ENCODE measurements around the gene FUBP1. TPM values are rescaled to one million over a fixed set of nuclear protein-coding genes. Genes with fewer than 3 reads are reported as not detected.
"Not testable (repeated sequence)": the region's sequence is repeated elsewhere in the genome, so short reads cannot be mapped to it uniquely, and the experiment has no call there.

FUBP1 gene
- total RNA-seq, 2 experiments from 2014 or later: 234 to 301 TPM

GRCh38 chr1:77986810-77987209 is 7.9 kb upstream of the FUBP1 start:
- H3K27ac ChIP-seq (ENCODE audit: low read depth, low read length, poor library complexity, severe bottlenecking): no peak overlapping the region
- H3K36me3 ChIP-seq (ENCODE audit: insufficient read depth, low read length): peaks cover 53% of the 10 kb centered on the region
- H3K4me1 ChIP-seq (ENCODE audit: insufficient read depth, low read length, poor library complexity, severe bottlenecking): peaks cover 1% of the 10 kb centered on the region
- TF ChIP-seq CTCF (conservative IDR thresholded peaks at IDR 0.05; ENCODE audit: low read length) (no peak), EZH2phosphoT487 (IDR thresholded peaks at IDR 0.05; ENCODE audit: borderline replicate concordance, low read depth, low read length) (no peak)
- no peak overlapping the region for H3K4me2 ChIP-seq (ENCODE audit: low read length)
- peaks cover 18% of the 10 kb centered on the region; the same call in 1 of the 2 replicates for H4K20me1 ChIP-seq (ENCODE audit: insufficient read depth, low read length)
- no peaks in the 10 kb centered on the region for H3K9me2 ChIP-seq (ENCODE audit: insufficient read depth, low read length)
- DNase-seq (ENCODE audit: low spot score): no peak
- no peak overlapping the region for H3K4me3 ChIP-seq (ENCODE audit: low read depth, low read length, poor library complexity, severe bottlenecking)
- no peaks in the 10 kb centered on the region for H3K9me3 ChIP-seq (ENCODE audit: low read length)
- peaks cover 51% of the 10 kb centered on the region for H3K79me2 ChIP-seq (ENCODE audit: insufficient read depth, low read depth, low read length)
- POLR2A ChIA-PET: interaction anchor here (0.6 to 1.2 kb wide), 4 partner anchors 12 to 264 kb away, joined by 3 read pairs; no protein-coding TSS in a partner anchor
- no peak overlapping the region for H2AFZ ChIP-seq (ENCODE audit: low read length)
- CTCF ChIA-PET (ENCODE audit: unreplicated experiment): no interaction called here
- no TSS peak for BruUV-seq (replicated peaks)
- intact Hi-C loops (cut with micrococcal nuclease; ENCODE audit: unreplicated experiment): loop anchor here (10.0 kb wide), 1 partner anchor 162 kb away; no protein-coding TSS in a partner anchor

- ChIA-PET CTCF (ENCODE audit: unreplicated experiment) (no interaction called here), POLR2A (no interaction called here)
- peaks cover 15% of the 10 kb centered on the region for H3K4me1 ChIP-seq (ENCODE audit: insufficient read depth, low read length, poor library complexity, severe bottlenecking)
- TF ChIP-seq EZH2phosphoT487 (IDR thresholded peaks at IDR 0.05; ENCODE audit: borderline replicate concordance, low read depth, low read length) (no peak), CTCF (conservative IDR thresholded peaks at IDR 0.05; ENCODE audit: low read length) (no peak)
- intact Hi-C loops (cut with micrococcal nuclease; ENCODE audit: unreplicated experiment): loop anchor here (10.0 kb wide), 1 partner anchor 160 kb away; no protein-coding TSS in a partner anchor
- H3K4me3 ChIP-seq (ENCODE audit: low read depth, low read length, poor library complexity, severe bottlenecking): no peak overlapping the region
- no peak for DNase-seq (ENCODE audit: low spot score)
- BruUV-seq (replicated peaks): no TSS peak
- H3K79me2 ChIP-seq (ENCODE audit: insufficient read depth, low read depth, low read length): peaks cover 72% of the 10 kb centered on the region
- H3K4me2 ChIP-seq (ENCODE audit: low read length): no peak overlapping the region
- no peak overlapping the region for H3K27ac ChIP-seq (ENCODE audit: low read depth, low read length, poor library complexity, severe bottlenecking)
- no peaks in the 10 kb centered on the region for H3K9me3 ChIP-seq (ENCODE audit: low read length)
- peaks cover 24% of the 10 kb centered on the region; the same call in 1 of the 2 replicates for H4K20me1 ChIP-seq (ENCODE audit: insufficient read depth, low read length)
- H3K9me2 ChIP-seq (ENCODE audit: insufficient read depth, low read length): no peaks in the 10 kb centered on the region
- no peak overlapping the region for H2AFZ ChIP-seq (ENCODE audit: low read length)
- peaks cover 46% of the 10 kb centered on the region for H3K36me3 ChIP-seq (ENCODE audit: insufficient read depth, low read length)
Measured at GRCh38 chr1:77984629-77985028, 5.8 kb upstream of the FUBP1 start.

GRCh38 chr1:77983997-77984355 is 5.1 kb upstream of the FUBP1 start:
- no peak overlapping the region for H2AFZ ChIP-seq (ENCODE audit: low read length)
- intact Hi-C loops (cut with micrococcal nuclease; ENCODE audit: unreplicated experiment): loop anchor here (10.0 kb wide), 1 partner anchor 159 kb away; no protein-coding TSS in a partner anchor
- H3K4me1 ChIP-seq (ENCODE audit: insufficient read depth, low read length, poor library complexity, severe bottlenecking): peaks cover 15% of the 10 kb centered on the region
- DNase-seq (ENCODE audit: low spot score): no peak
- no peak overlapping the region for H3K4me3 ChIP-seq (ENCODE audit: low read depth, low read length, poor library complexity, severe bottlenecking)
- CTCF ChIA-PET (ENCODE audit: unreplicated experiment): no interaction called here
- H3K4me2 ChIP-seq (ENCODE audit: low read length): no peak overlapping the region
- H3K9me3 ChIP-seq (ENCODE audit: low read length): no peaks in the 10 kb centered on the region
- no peak for TF ChIP-seq EZH2phosphoT487 (IDR thresholded peaks at IDR 0.05; ENCODE audit: borderline replicate concordance, low read depth, low read length)
- peaks cover 24% of the 10 kb centered on the region; the same call in 1 of the 2 replicates for H4K20me1 ChIP-seq (ENCODE audit: insufficient read depth, low read length)
- POLR2A ChIA-PET: interaction anchor here (1.0 kb wide), 1 partner anchor 21 kb away, joined by 4 read pairs; the partner anchor contains the start of gene DNAJB4
- BruUV-seq (replicated peaks): no TSS peak
- H3K27ac ChIP-seq (ENCODE audit: low read depth, low read length, poor library complexity, severe bottlenecking): no peak overlapping the region
- peaks cover 43% of the 10 kb centered on the region for H3K36me3 ChIP-seq (ENCODE audit: insufficient read depth, low read length)
- no peaks in the 10 kb centered on the region for H3K9me2 ChIP-seq (ENCODE audit: insufficient read depth, low read length)
- H3K79me2 ChIP-seq (ENCODE audit: insufficient read depth, low read depth, low read length): peaks cover 70% of the 10 kb centered on the region

GRCh38 chr1:77983352-77983996 is 4.6 kb upstream of the FUBP1 start:
- intact Hi-C loops (cut with micrococcal nuclease; ENCODE audit: unreplicated experiment): loop anchor here (10.0 kb wide), 1 partner anchor 159 kb away; no protein-coding TSS in a partner anchor
- not testable (repeated sequence) for H2AFZ ChIP-seq (ENCODE audit: low read length)

More at GRCh38 chr1:77983352-77983996, 4.6 kb upstream of the FUBP1 start:
- CTCF ChIA-PET (ENCODE audit: unreplicated experiment); H3K4me3 ChIP-seq (ENCODE audit: low read depth, low read length, poor library complexity, severe bottlenecking); H3K27ac ChIP-seq (ENCODE audit: low read depth, low read length, poor library complexity, severe bottlenecking); H3K4me2 ChIP-seq (ENCODE audit: low read length); H3K9me3 ChIP-seq (ENCODE audit: low read length); DNase-seq (ENCODE audit: low spot score); H3K9me2 ChIP-seq (ENCODE audit: insufficient read depth, low read length); BruUV-seq (replicated peaks): not testable (repeated sequence)
- Histone ChIP-seq H3K36me3 (ENCODE audit: insufficient read depth, low read length) (peaks cover 43% of the 10 kb centered on the region), H3K4me1 (ENCODE audit: insufficient read depth, low read length, poor library complexity, severe bottlenecking) (peaks cover 15% of the 10 kb centered on the region), H4K20me1 (ENCODE audit: insufficient read depth, low read length) (peaks cover 24% of the 10 kb centered on the region; the same call in 1 of the 2 replicates), H3K79me2 (ENCODE audit: insufficient read depth, low read depth, low read length) (peaks cover 69% of the 10 kb centered on the region)
- POLR2A ChIA-PET: interaction anchor here (0.6 to 1.0 kb wide), 3 partner anchors 21 to 302 kb away, joined by 3 to 4 read pairs (median 3); partner anchors contain the start of genes DNAJB4 and ZZZ3

All from OCI-LY7 (cell line).